GM12878 (cell line): ENCODE results near the gene KANSL3. TPM values are rescaled to one million over a fixed set of nuclear protein-coding genes. Genes with fewer than 3 reads are reported as not detected.

Experiments used
- ATAC-seq: fragments of 200-7000 bp; cut with Tn5 transposase; 3 replicates; pipeline ENCODE4 v1.9.1; 2020; ENCODE audit warnings: mild to moderate bottlenecking, moderate library complexity
- BruUV-seq: library from RNA; stranded (reverse); fragments of 400-500 nt; replicated peaks from 2 replicates; lab custom pipeline; 2021; lab: Mats Ljungman, UMichigan
- CTCF ChIA-PET: fragments of 300-600 bp; sonication (Branson Sonifier 250); formaldehyde crosslinking; extraction: SDS; loops from one replicate; lab custom pipeline; 2021; ENCODE audit warnings: inconsistent platforms; lab: Yijun Ruan, JAX
- POLR2A ChIA-PET: fragments of 350-600 bp; formaldehyde crosslinking; extraction: SDS; loops from one replicate; lab custom pipeline; 2021; ENCODE audit warnings: inconsistent platforms; lab: Charles Lee
- RAD21 ChIA-PET: fragments of 300-600 bp; sonication (Branson Sonifier 250); formaldehyde crosslinking; loops from one replicate; lab custom pipeline; 2023; ENCODE audit warnings: antibody characterized with exemption; ENCODE audit not compliant: unreplicated experiment; lab: Charles Lee
- SMC1A ChIA-PET: fragments of 300-600 bp; sonication (Branson Sonifier 250); formaldehyde crosslinking; loops from one replicate; lab custom pipeline; 2023; ENCODE audit not compliant: unreplicated experiment, uncharacterized antibody; lab: Charles Lee
- DNase-seq: peaks from one replicate; pipeline ENCODE4 v3.0.0-alpha.2; 2011; ENCODE audit warnings: low read depth, low spot score
- FAIRE-seq: peaks from 3 replicates; lab custom pipeline; 2011; peaks lifted over from hg19 to GRCh38; lab: Jason Lieb, UNC
- H2AFZ ChIP-seq: 2 replicates; pipeline ENCODE4 v1.6.0; 2011; ENCODE audit warnings: low read depth, low read length, control low read depth; ENCODE audit not compliant: control insufficient read depth
- H3K27ac ChIP-seq: 2 replicates; pipeline ENCODE4 v1.5.1; 2011; ENCODE audit warnings: control low read depth; ENCODE audit not compliant: control insufficient read depth, insufficient read depth
- H3K27me3 ChIP-seq, 2 experiments: replicated peaks in 1 of 2; 2 replicates each; pipeline versions ENCODE4 v1.6.0 to v1.6.1; 2011; ENCODE audit warnings: low read length in 1 of 2; ENCODE audit not compliant: control insufficient read depth in 2 of 2, insufficient read depth in 2 of 2
- H3K36me3 ChIP-seq, 2 experiments: 2 replicates each; pipeline ENCODE4 v1.5.1; 2011; ENCODE audit warnings: low read length in 1 of 2; ENCODE audit not compliant: control insufficient read depth in 2 of 2, insufficient read depth in 2 of 2
- H3K4me1 ChIP-seq: 2 replicates; pipeline ENCODE4 v1.6.1; 2011; ENCODE audit warnings: mild to moderate bottlenecking, low read length, moderate library complexity, mixed read lengths; ENCODE audit not compliant: control insufficient read depth, insufficient read depth
- H3K4me2 ChIP-seq: 2 replicates; pipeline ENCODE4 v1.6.0; 2011; ENCODE audit warnings: control low read depth; ENCODE audit not compliant: control insufficient read depth, insufficient read depth
- H3K4me3 ChIP-seq: fragments of 200-600 bp; sonication (generic); 2 replicates; pipeline ENCODE4 v1.5.1; 2016
- H3K79me2 ChIP-seq: 2 replicates; pipeline ENCODE4 v1.6.0; 2011; ENCODE audit warnings: low read length; ENCODE audit not compliant: control insufficient read depth, insufficient read depth
- H3K9ac ChIP-seq: 2 replicates; pipeline ENCODE4 v1.8.0; 2011; ENCODE audit warnings: low read length, control low read depth, mixed read lengths; ENCODE audit not compliant: control insufficient read depth, insufficient read depth
- H3K9me3 ChIP-seq: replicated peaks from 3 replicates; pipeline ENCODE4 v1.5.1; 2011; ENCODE audit warnings: mild to moderate bottlenecking, low read length; ENCODE audit not compliant: control insufficient read depth, insufficient read depth
- H4K20me1 ChIP-seq: 2 replicates; pipeline ENCODE4 v1.6.0; 2011; ENCODE audit not compliant: control insufficient read depth, insufficient read depth
- ATF2 ChIP-seq: IDR thresholded peaks from 2 replicates; pipeline ENCODE4 v1.6.1; 2012; ENCODE audit warnings: low read length, inconsistent platforms
- ATF3 ChIP-seq: IDR thresholded peaks from 2 replicates; pipeline ENCODE4 v1.6.1; 2011; ENCODE audit warnings: low read depth, mild to moderate bottlenecking, low read length, moderate library complexity, borderline replicate concordance; ENCODE audit errors: extremely low read depth
- CEBPB ChIP-seq, 2 experiments: fragments of 150-350 bp in 1 of 2; IDR thresholded peaks; 2 replicates each; pipeline ENCODE4 v1.6.1; 2012 to 2014; ENCODE audit warnings: low read depth in 2 of 2, low read length in 2 of 2, borderline replicate concordance in 1 of 2, inconsistent platforms in 1 of 2
- FOS ChIP-seq: IDR thresholded peaks from 3 replicates; pipeline ENCODE4 v1.6.1; 2011; ENCODE audit warnings: borderline replicate concordance; ENCODE audit not compliant: insufficient read length; ENCODE audit errors: extremely low read depth
- HDAC6 ChIP-seq: fragments of 200-600 bp; sonication (generic); IDR thresholded peaks from one replicate; pipeline ENCODE4 v1.8.0; 2017; ENCODE audit warnings: antibody characterized with exemption; ENCODE audit not compliant: unreplicated experiment
- IRF4 ChIP-seq: IDR thresholded peaks from 2 replicates; pipeline ENCODE4 v1.6.1; 2011; ENCODE audit warnings: low read depth, low read length
- KAT2A ChIP-seq: conservative IDR thresholded peaks from 2 replicates; pipeline ENCODE4 v1.6.1; 2011; ENCODE audit warnings: low read depth, low read length; ENCODE audit not compliant: control insufficient read depth
- MEF2B ChIP-seq: fragments of 450-650 bp; IDR thresholded peaks from 2 replicates; pipeline ENCODE4 v1.6.1; 2018; ENCODE audit warnings: mild to moderate bottlenecking, moderate library complexity; ENCODE audit not compliant: partially characterized antibody, poor library complexity, severe bottlenecking
- MYC ChIP-seq: IDR thresholded peaks from 2 replicates; pipeline ENCODE4 v1.6.1; 2011; ENCODE audit warnings: mild to moderate bottlenecking, low read length, moderate library complexity, inconsistent platforms; ENCODE audit not compliant: insufficient read depth, insufficient replicate concordance, insufficient read length, severe bottlenecking
- NKRF ChIP-seq: fragments of 450-650 bp; conservative IDR thresholded peaks from 2 replicates; pipeline ENCODE4 v1.6.1; 2017; ENCODE audit warnings: mild to moderate bottlenecking, moderate library complexity
- SIX5 ChIP-seq: IDR thresholded peaks from 2 replicates; pipeline ENCODE4 v1.6.1; 2011; ENCODE audit warnings: mild to moderate bottlenecking, low read depth, low read length, moderate library complexity; ENCODE audit not compliant: severe bottlenecking
- SMAD1 ChIP-seq: fragments of 450-650 bp; IDR thresholded peaks from 2 replicates; pipeline ENCODE4 v1.6.1; 2018; ENCODE audit warnings: mild to moderate bottlenecking, low read depth; ENCODE audit not compliant: partially characterized antibody
- TCF12 ChIP-seq: IDR thresholded peaks from 2 replicates; pipeline ENCODE4 v1.6.1; 2011; ENCODE audit warnings: low read depth, mild to moderate bottlenecking, low read length
- USF2 ChIP-seq: IDR thresholded peaks from 2 replicates; pipeline ENCODE4 v1.6.1; 2011; ENCODE audit warnings: low read depth, low read length, improper control_type of control experiment, borderline replicate concordance
- YY1 ChIP-seq: IDR thresholded peaks from 2 replicates; pipeline ENCODE4 v1.6.1; 2011; ENCODE audit warnings: low read depth, mild to moderate bottlenecking, low read length
- ZNF207 ChIP-seq: fragments of 450-650 bp; IDR thresholded peaks from 2 replicates; pipeline ENCODE4 v1.6.1; 2014; ENCODE audit warnings: antibody characterized with exemption, mild to moderate bottlenecking, borderline replicate concordance
- ZNF217 ChIP-seq: fragments of 450-650 bp; IDR thresholded peaks from 2 replicates; pipeline ENCODE4 v1.6.1; 2017; ENCODE audit warnings: antibody characterized with exemption, mild to moderate bottlenecking
- WGBS: methylation state at CpG from one replicate; pipeline ENCODE4 v1.1.6; 2016; ENCODE audit warnings: low lambda C conversion rate; ENCODE audit not compliant: insufficient replicate concordance, insufficient coverage; ENCODE audit errors: missing lambda C conversion rate; 5-methylcytosine and 5-hydroxymethylcytosine counted together
- in situ Hi-C: fragments of 300-500 bp; cut with MboI; formaldehyde crosslinking; loops from 9 replicates; pipeline ENCODE4 v1.14.3; 2018; ENCODE audit warnings: mixed read lengths
- intact Hi-C: fragments of 100-400 bp; cut with micrococcal nuclease; formaldehyde crosslinking; loops from one replicate; pipeline ENCODE4 v1.14.2; 2022; ENCODE audit not compliant: unreplicated experiment
- polyA plus RNA-seq, 11 experiments: library from polyadenylated mRNA; depleted of rRNA in 4 of 11; unstranded in 6 of 11; stranded (reverse) in 5 of 11; fragments of >200 nt; fragmentation: Nextera tagmentation in 4 of 11; fragmentation: Illumina TruSeq in 1 of 11; extraction: Ambion mirVana in 4 of 11; extraction: Trizol in 1 of 11; gene quantifications; 1 replicate in 1 of 11; 2 replicates in 10 of 11; pipeline versions ENCODE4 v1.2.1 to v1.2.3, GENCODE V29; 2011 to 2016; ENCODE audit warnings: inconsistent platforms in 2 of 11, missing spikeins in 2 of 11, low read depth in 1 of 11
- total RNA-seq, 4 experiments: library from RNA; depleted of rRNA in 3 of 4; stranded (reverse); fragments of >200 nt in 3 of 4; fragmentation: Illumina TruSeq in 1 of 4; extraction: Trizol in 1 of 4; gene quantifications; 2 replicates each; pipeline versions ENCODE4 v1.2.1 to v1.2.3, GENCODE V29; 2013 to 2021

KANSL3 gene
- total and polyA plus RNA-seq, 10 of the 15 experiments (the other 5 are each of a cell fraction or from before 2014, with no cell fraction given) = 5.6 to 25.9 (median 16.7) TPM

GRCh38 chr2:96638144-96639121 is at the start of gene KANSL3 (continued):
- no peak; the same call in 1 of the 2 replicates for TF ChIP-seq ATF2

GRCh38 chr2:96687266-96687665 is 49.2 kb upstream of the KANSL3 start:
- in situ Hi-C loops = no loop called here
- SMC1A ChIA-PET = no interaction called here
- BruUV-seq = no TSS peak
- TF ChIP-seq CEBPB (IDR thresholded peaks at IDR 0.05; ENCODE audit: borderline replicate concordance in 1 of 2, low read depth in 2 of 2, low read length in 2 of 2) = no peak
- no peak for TF ChIP-seq YY1
- TF ChIP-seq TCF12 = no peak
- TF ChIP-seq NKRF = no peak
- no peak for TF ChIP-seq KAT2A
- no peak for TF ChIP-seq USF2
- no peak for TF ChIP-seq FOS
- TF ChIP-seq MEF2B = no peak
- TF ChIP-seq HDAC6 = no peak
- no peak for TF ChIP-seq MYC
- TF ChIP-seq ZNF217 = no peak
- no peak for TF ChIP-seq SMAD1
- no peak for TF ChIP-seq ZNF207
- no peak for TF ChIP-seq ATF3
- TF ChIP-seq IRF4 = no peak
- no peak for TF ChIP-seq SIX5

More at GRCh38 chr2:96687266-96687665, 49.2 kb upstream of the KANSL3 start:
- Histone ChIP-seq H3K36me3 (no peaks in the 10 kb centered on the region), H2AFZ (no peak overlapping the region), H3K9me3 (no peaks in the 10 kb centered on the region), H3K27me3 (no peaks in the 10 kb centered on the region; a peak in 1 of 4 replicates), H3K79me2 (no peaks in the 10 kb centered on the region), H3K27ac (no peak overlapping the region), H3K4me2 (no peak overlapping the region), H4K20me1 (no peaks in the 10 kb centered on the region), H3K4me3 (no peak overlapping the region), H3K4me1 (no peaks in the 10 kb centered on the region), H3K9ac (no peak overlapping the region)
- CTCF ChIA-PET = no interaction called here
- FAIRE-seq = no peak
- no peak for ATAC-seq
- RAD21 ChIA-PET = no interaction called here
- DNase-seq = no peak
- POLR2A ChIA-PET = no interaction called here
- intact Hi-C loops = no loop called here
- 98% methylated on average over 3 of the region's 3 CpGs for WGBS
